ENCODE data around the gene PLA2G2F.
"Not testable (repeated sequence)": the region's sequence is repeated elsewhere in the genome, so short reads cannot be mapped to it uniquely, and the experiment has no call there.

PLA2G2F gene

DNA sequence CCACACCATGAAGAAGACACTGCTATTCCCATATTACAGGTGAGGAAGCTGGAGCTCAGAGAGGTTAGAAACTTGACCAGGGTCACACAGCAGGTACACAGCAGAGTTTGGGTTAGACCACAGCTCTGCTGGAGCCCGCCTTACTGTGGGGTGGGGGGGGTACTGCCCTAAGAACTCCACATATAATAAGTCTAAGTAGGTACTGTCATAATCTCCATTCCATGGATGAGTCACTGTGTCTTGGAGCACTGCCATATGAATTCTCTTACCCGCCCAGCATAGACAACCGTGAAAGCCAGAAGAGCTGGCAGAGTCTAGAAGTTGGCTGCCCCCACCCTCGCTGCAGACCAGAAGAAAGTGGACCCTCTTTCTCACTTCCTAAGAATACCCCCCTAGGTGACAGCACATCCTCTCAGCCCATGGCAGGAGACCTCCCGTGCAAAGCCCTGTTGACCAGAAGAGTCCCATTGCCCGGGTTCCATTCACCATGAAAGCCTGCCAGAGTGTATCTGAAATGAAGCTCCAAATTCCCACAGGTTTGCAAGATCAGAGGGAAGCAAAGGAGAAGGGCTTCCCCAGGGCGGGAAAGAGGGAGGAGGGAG, 14.6 kb upstream of the PLA2G2F start:
- peaks cover 7% of the 10 kb centered on the region for H3K4me1 Mint-ChIP-seq
- peaks cover 37% of the 10 kb centered on the region for H3K27me3 Mint-ChIP-seq (ENCODE audit: low read depth)
- TF ChIP-seq, protein P1, sequence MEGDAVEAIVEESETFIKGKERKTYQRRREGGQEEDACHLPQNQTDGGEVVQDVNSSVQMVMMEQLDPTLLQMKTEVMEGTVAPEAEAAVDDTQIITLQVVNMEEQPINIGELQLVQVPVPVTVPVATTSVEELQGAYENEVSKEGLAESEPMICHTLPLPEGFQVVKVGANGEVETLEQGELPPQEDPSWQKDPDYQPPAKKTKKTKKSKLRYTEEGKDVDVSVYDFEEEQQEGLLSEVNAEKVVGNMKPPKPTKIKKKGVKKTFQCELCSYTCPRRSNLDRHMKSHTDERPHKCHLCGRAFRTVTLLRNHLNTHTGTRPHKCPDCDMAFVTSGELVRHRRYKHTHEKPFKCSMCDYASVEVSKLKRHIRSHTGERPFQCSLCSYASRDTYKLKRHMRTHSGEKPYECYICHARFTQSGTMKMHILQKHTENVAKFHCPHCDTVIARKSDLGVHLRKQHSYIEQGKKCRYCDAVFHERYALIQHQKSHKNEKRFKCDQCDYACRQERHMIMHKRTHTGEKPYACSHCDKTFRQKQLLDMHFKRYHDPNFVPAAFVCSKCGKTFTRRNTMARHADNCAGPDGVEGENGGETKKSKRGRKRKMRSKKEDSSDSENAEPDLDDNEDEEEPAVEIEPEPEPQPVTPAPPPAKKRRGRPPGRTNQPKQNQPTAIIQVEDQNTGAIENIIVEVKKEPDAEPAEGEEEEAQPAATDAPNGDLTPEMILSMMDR (IDR thresholded peaks at IDR 0.05; ENCODE audit: unreplicated experiment in 3 of 3): no peak
- no peak overlapping the region for H3K4me3 Mint-ChIP-seq
- peaks cover 12% of the 10 kb centered on the region for H3K9me3 Mint-ChIP-seq
- H3K27ac Mint-ChIP-seq: no peak overlapping the region
- no peaks in the 10 kb centered on the region for H3K36me3 Mint-ChIP-seq (ENCODE audit: low read depth)

DNA sequence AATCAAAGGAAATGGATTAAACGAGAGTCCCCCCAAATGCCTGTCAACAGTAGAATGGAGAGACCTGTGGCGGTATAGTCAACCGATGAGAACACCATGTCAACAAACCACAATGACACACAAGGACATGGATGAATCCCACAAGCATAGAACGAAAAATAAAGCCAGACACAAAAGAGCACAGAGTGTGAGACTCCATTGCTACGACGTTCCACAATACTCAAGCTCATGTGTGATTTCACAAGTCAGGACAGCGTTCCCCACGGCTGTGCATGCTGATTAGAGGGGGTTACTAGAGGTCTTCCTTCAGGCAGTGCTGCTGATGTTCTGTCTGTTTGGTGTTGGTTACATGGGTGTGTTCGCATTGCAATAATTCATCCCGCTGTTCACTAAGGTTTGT, 14.0 kb upstream of the PLA2G2F start:
- H3K27ac Mint-ChIP-seq: no peak overlapping the region
- H3K36me3 Mint-ChIP-seq (ENCODE audit: low read depth): no peaks in the 10 kb centered on the region
- peaks cover 17% of the 10 kb centered on the region for H3K9me3 Mint-ChIP-seq
- peaks cover 32% of the 10 kb centered on the region for H3K27me3 Mint-ChIP-seq (ENCODE audit: low read depth)
- TF ChIP-seq, protein P1 (IDR thresholded peaks at IDR 0.05; ENCODE audit: unreplicated experiment in 3 of 3): no peak
- H3K4me1 Mint-ChIP-seq: peaks cover 7% of the 10 kb centered on the region
- H3K4me3 Mint-ChIP-seq: no peak overlapping the region

DNA sequence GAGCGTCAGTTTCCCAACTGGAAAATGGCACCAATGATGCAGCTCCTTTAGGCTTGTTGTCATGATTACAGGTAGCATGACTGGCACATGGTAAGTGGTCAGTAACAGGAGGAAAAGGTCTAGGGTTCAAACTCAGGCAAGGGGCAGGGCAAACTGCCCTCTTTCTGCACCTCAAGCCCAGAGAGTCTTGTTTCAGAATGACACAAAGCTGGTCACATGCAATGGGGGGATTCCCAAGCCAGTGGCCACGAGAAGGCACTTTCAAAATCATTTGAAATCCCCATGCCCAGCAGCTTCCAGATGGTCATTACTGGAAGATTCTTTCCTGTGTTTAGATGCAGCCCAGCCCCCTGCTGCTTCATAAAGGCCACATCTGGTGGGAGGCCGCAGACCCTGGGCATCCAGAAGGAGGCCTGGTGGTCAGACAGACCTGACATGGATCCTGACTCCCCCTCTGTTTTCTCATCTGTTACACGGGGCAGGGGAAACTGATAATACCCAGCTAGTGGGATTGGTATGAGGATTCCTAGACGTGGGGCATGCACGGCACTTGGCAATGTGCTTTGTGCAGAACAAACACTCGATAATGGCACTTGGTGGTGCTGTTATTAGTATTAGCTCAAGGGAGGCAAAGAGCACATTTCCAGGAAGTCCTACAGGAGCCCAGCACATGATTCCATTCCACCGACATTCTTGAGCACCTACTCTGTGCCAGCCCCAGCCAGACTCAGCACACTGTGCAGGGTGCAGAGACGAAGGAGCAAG, 12.9 kb upstream of the PLA2G2F start:
- H3K4me1 Mint-ChIP-seq: peaks cover 7% of the 10 kb centered on the region

DNA sequence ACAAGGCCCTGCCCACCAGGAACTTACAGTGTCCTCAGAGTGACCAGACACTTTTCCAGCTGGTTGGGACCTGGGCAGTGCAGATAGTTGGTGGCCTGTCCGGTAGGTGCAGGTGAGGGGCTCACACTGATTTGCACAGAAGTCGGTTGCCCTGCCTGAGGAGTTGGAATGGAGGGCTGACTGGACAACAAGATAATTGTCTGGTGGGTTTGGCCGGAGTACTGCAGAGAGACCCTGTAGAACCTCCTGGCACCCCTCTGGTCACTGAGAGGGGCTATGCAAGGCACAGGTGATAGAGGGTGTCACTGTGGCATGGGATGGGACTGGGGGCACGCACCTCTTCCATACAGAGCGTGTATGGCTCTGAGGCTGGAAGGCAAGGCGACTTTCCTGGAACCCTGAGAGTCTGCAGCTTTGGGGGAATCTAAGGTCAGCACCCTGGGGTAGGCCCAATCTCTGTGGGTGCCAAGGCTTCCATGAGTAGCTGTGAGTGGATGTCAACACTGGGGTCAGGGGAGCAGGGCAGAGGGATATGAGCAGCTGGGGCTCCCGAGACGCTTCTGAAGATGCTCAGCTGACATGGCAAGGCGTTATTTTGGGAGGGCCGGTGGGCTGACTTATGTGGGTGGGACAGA, 12.2 kb upstream of the PLA2G2F start:
- peaks cover 7% of the 10 kb centered on the region for H3K4me1 Mint-ChIP-seq
- H3K27ac Mint-ChIP-seq: no peak overlapping the region
- H3K36me3 Mint-ChIP-seq (ENCODE audit: low read depth): no peaks in the 10 kb centered on the region
- H3K9me3 Mint-ChIP-seq: peaks cover 22% of the 10 kb centered on the region
- H3K4me3 Mint-ChIP-seq: no peak overlapping the region
- TF ChIP-seq, protein P1 (IDR thresholded peaks at IDR 0.05; ENCODE audit: unreplicated experiment in 3 of 3): no peak
- peaks cover 23% of the 10 kb centered on the region for H3K27me3 Mint-ChIP-seq (ENCODE audit: low read depth)

More for the DNA sequence above, 12.9 kb upstream of the PLA2G2F start:
- no peak overlapping the region for H3K27ac Mint-ChIP-seq
- H3K27me3 Mint-ChIP-seq (ENCODE audit: low read depth): peaks cover 30% of the 10 kb centered on the region
- H3K36me3 Mint-ChIP-seq (ENCODE audit: low read depth): no peaks in the 10 kb centered on the region
- TF ChIP-seq, protein P1 (IDR thresholded peaks at IDR 0.05; ENCODE audit: unreplicated experiment in 3 of 3): no peak
- peaks cover 19% of the 10 kb centered on the region for H3K9me3 Mint-ChIP-seq
- H3K4me3 Mint-ChIP-seq: no peak overlapping the region

DNA sequence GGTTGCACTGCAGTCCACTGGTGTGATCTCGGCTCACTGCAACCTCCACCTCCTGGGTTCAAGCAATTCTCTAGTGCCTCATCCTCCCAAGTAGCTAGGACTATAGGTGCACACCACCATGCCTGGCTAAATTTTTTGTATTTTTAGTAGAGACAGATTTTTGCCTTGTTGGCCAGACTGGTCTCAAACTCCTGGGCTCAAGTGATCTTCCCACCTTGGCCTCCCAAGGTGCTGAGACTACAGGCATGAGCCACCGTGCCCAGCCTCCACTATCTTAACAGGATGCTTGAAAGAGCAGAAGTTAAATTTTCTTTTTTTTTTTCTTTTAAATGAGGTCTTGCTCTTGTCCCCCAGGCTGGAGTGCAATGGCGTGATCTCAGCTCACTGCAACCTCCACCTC, 8.6 kb upstream of the PLA2G2F start:
- H3K9me3 Mint-ChIP-seq: peaks cover 26% of the 10 kb centered on the region
- not testable (repeated sequence) for H3K4me1 Mint-ChIP-seq; H3K27ac Mint-ChIP-seq; H3K27me3 Mint-ChIP-seq (ENCODE audit: low read depth); H3K4me3 Mint-ChIP-seq; H3K36me3 Mint-ChIP-seq (ENCODE audit: low read depth)

DNA sequence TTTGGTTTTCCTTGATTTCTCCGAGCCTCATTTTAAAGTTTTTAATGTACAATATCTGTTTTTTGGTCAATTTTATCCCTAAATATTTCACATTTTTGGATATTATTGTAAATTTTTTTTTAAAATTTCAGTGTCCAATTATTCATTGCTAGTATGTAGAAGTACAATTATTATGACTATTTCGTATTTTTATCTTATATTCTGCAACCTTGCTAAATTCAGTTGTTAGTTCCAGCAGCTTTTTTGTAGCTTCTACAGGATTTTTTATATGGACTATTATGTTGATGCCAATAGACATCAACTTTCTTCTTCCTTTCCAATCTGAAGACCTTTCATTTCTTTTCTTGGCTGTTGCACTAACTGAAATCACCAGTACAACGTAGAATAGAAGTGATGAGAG, 4.1 kb upstream of the PLA2G2F start:
- no peaks in the 10 kb centered on the region for H3K27me3 Mint-ChIP-seq (ENCODE audit: low read depth)
- H3K4me3 Mint-ChIP-seq: no peak overlapping the region
- H3K9me3 Mint-ChIP-seq: peaks cover 9% of the 10 kb centered on the region
- no peak overlapping the region for H3K27ac Mint-ChIP-seq
- TF ChIP-seq, protein P1 (IDR thresholded peaks at IDR 0.05; ENCODE audit: unreplicated experiment in 3 of 3): no peak
- H3K36me3 Mint-ChIP-seq (ENCODE audit: low read depth): no peaks in the 10 kb centered on the region
- H3K4me1 Mint-ChIP-seq: no peaks in the 10 kb centered on the region

Data from nephron (organoid).